Measurements from ENCODE around the gene HBZ.

Gene HBZ

DNA sequence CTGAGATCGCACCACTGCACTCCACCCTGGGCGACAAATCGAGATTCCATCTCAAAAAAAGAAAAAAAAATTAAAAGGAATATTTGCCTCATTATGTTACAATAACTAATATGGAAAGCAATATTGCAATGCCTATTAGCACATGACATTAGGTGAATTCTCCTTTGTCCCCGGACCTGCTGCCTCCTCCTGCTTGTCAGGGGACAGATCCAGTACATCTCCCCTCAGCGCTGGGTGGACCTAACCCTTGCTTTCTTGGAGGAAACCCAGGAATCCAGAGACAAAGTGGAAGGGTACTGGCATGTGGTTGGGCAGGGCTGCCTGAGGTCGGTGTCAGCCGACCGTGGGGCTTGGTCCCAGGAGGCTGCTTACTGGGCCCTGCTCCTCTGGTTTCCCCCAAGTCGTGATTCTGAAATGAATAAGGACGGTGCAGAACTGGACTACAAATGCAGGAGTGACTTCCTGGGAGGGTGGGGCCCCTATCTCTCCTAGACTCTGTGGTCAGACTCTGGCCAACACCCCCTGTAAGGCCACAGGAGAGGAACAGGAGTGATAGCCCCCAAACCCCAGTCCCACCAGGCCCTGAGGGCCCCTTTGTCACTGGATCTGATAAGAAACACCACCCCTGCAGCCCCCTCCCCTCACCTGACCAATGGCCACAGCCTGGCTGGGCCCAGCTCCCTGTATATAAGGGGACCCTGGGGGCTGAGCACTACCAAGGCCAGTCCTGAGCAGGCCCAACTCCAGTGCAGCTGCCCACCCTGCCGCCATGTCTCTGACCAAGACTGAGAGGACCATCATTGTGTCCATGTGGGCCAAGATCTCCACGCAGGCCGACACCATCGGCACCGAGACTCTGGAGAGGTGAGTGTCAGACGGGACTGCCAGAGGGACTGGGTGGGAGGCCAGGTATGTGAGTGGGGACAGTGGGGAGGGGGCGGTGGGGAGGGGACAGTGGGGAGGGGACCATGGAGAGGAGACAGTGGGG lies at the start of gene HBZ:
TSS of gene HBZ (plus strand) at position 504 of the 988 bp plus-strand sequence. CDS start at position 770, 266 bp downstream.
- no peak for DNase-seq
- Mint-ChIP-seq H3K4me3 (no peak within 1 kb of the TSS), H3K4me1 (peaks cover 11% of the 10 kb centered on the region), H3K27ac (no peak within 1 kb of the TSS), H3K9me3 (no peaks in the 10 kb centered on the region), H3K36me3 (no peaks in the 10 kb centered on the region), H3K27me3 (peaks cover 75% of the 10 kb centered on the region)
- CTCF ChIA-PET = no interaction called here

DNA sequence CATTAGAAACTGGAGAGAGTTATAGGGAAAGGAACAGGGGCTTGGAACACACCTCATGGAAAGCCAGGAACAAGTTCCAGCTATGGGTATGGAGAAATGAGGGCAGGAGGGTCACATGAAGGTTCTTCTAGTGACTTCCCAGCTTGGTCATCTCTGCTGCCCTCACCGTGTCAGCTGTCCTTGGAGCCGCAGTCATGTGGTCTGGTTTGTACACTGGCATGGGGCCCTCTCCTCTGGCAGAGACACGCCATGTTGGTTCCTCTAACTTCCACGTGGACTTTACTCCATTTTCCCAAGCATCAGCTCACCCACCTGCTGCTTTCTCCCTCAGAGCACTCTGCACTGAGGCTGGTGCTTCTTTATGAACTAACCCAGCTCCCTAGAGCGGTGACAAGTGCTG lies 48.1 kb upstream of the HBZ start:
- no peaks in the 10 kb centered on the region for H3K9me3 Mint-ChIP-seq
- DNase-seq = no peak
- peaks cover 11% of the 10 kb centered on the region for H3K36me3 Mint-ChIP-seq
- no peaks in the 10 kb centered on the region for H3K27me3 Mint-ChIP-seq
- H3K4me3 Mint-ChIP-seq = no peak overlapping the region
- CTCF ChIA-PET = interaction anchor here (1.2 to 4.7 kb wide), 6 partner anchors 8 to 258 kb away, joined by 3 to 52 read pairs (median 7); no protein-coding TSS in a partner anchor
- no peaks in the 10 kb centered on the region for H3K4me1 Mint-ChIP-seq
- no peak overlapping the region for H3K27ac Mint-ChIP-seq

DNA sequence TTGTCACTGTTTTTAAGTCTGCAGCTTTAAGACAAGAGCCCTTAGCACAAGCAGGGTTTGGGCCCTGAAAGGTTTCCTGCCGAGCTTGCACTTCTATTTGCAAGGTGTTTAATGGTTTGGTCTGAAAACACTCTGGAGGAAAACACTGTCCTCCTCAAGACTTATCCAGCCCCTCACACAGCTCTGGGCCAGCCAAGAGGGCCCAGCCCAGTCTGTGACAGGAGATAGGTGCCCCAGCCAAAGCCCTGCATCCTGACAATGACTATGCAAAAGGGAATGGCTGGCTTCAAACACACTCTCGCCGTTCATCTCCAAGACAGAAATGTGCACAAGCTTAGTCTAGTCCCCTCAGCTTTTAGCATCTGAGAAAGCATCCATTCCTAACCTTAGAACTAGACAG lies 47.5 kb upstream of the HBZ start:
- H3K4me3 Mint-ChIP-seq = no peak overlapping the region
- CTCF ChIA-PET = interaction anchor here (0.9 to 4.7 kb wide), 5 partner anchors 8 to 258 kb away, joined by 3 to 52 read pairs (median 7); no protein-coding TSS in a partner anchor
- H3K27me3 Mint-ChIP-seq = no peaks in the 10 kb centered on the region
- H3K27ac Mint-ChIP-seq = no peak overlapping the region
- peaks cover 15% of the 10 kb centered on the region for H3K36me3 Mint-ChIP-seq
- no peaks in the 10 kb centered on the region for H3K9me3 Mint-ChIP-seq
- no peaks in the 10 kb centered on the region for H3K4me1 Mint-ChIP-seq
- DNase-seq = no peak

DNA sequence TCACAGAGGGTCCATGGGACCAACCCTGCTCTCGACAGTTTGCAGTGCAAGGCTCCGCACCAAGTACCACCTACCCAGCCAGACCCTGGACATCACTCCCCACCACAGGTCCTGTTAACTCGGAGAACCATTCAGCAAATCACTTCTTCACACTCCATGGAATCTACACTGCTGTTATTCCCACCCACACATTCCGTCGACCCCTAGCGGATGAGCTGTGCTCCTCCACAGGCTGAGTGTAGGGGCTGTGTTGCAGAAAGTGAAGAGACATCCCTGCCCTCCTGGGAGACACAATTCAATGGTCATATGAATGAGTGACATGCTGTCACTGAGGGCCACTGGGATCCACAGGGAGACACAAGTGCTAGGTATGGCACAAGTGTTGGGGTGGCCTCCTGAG lies 46.9 kb upstream of the HBZ start:
- CTCF ChIA-PET = interaction anchor here (0.9 to 4.7 kb wide), 5 partner anchors 9 to 257 kb away, joined by 3 to 52 read pairs (median 7); no protein-coding TSS in a partner anchor
- Mint-ChIP-seq H3K27ac (no peak overlapping the region), H3K27me3 (no peaks in the 10 kb centered on the region), H3K9me3 (no peaks in the 10 kb centered on the region), H3K4me3 (no peak overlapping the region), H3K36me3 (peaks cover 14% of the 10 kb centered on the region), H3K4me1 (no peaks in the 10 kb centered on the region)
- DNase-seq = no peak

DNA sequence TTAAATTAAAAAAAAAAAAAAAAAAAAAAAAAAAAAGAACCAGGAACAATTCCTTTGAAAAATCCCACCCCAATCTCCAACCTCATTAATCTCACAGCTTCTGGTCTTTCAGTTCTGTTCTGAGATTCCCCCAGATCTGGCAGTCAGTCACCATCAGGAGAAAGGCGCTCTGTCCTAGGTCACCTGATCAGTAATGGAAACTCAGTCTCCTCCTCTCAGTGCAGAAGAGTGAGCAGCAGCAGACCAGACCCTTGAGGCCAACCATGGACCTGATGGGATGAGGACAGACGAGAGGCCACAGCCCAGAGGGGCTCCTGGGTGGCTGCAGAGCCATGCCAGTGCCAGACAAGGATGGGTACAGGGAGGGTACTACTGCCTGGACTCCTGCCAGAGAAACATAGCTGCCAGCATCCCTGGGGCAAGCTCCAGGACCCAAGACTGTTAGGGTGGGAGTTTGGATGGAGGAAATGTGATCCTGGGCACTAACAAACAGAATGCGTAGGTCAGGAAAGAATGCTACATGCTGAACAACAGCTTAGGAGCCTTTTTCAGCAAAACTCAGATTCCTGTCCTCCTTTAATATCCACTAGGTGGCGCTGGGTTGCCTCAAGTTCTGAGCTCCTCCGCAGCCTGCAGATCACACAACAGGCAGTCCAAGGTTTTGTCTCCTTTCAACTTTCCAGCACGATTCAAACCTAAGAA lies 45.7 kb upstream of the HBZ start:
- H3K4me3 Mint-ChIP-seq = no peak overlapping the region
- H3K4me1 Mint-ChIP-seq = no peaks in the 10 kb centered on the region
- CTCF ChIA-PET = interaction anchor here (1.0 to 4.7 kb wide), 17 partner anchors 11 to 434 kb away, joined by 3 to 52 read pairs (median 4); no protein-coding TSS in a partner anchor
- H3K9me3 Mint-ChIP-seq = no peaks in the 10 kb centered on the region
- peaks cover 16% of the 10 kb centered on the region for H3K36me3 Mint-ChIP-seq
- no peak overlapping the region for H3K27ac Mint-ChIP-seq
- no peaks in the 10 kb centered on the region for H3K27me3 Mint-ChIP-seq
- peak; percentile 68 for DNase-seq

DNA sequence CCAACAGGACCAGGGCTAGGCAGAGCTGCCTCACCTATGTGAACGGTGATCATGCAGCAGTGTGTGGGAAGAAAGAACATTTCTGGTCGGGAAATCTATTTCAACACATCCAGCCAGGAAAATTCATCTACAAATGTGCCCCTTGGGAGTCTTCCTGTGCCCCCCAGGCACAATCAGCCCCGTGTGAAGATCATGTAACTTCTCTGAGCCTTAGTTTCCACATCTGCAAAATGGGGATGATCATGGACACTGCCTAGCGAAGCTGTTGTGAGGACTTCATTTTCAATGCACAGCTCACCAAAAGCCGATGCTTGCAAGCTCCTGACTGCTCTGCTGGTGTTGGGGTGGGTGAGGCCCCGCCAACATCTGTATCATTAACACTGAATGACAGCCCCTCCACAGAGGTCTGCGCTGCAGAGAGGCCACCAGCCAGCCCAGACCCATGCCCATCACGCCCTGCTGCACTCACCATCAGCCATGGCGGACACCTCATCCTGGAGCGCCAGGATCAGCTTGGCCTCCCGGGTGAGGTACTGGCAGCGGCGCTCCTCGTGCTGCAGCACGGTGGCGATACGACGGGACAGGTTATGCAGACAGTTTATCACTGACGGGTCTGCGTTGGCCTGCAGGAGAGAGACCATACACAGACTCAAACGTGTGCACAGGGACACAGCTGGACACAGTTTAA lies 40.1 kb upstream of the HBZ start:
- Mint-ChIP-seq H3K4me1 (peaks cover 7% of the 10 kb centered on the region), H3K27me3 (no peaks in the 10 kb centered on the region), H3K4me3 (no peak overlapping the region), H3K27ac (no peak overlapping the region), H3K9me3 (no peaks in the 10 kb centered on the region), H3K36me3 (peaks cover 31% of the 10 kb centered on the region)
- DNase-seq = no peak
- CTCF ChIA-PET = interaction anchor here (0.9 kb wide), 1 partner anchor 249 kb away, joined by 3 read pairs; no protein-coding TSS in a partner anchor

DNA sequence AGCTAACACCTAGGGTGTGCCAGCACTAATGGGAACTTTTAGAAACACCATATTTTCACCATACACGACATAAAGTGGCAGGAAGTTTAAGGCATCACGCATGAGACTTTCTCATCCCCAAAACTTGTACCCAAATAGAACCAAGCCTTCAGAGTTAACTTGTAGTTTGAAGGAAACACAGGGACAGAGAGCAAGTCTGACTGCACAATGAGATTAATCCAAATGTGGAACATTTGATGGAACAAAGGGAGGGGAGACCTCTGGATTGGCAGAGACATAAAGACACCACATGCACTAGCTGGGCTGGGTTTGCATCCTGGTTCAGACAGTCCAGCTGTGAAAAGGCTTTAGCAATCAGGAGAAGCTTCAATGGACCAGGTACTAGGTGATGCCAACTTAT lies 38.1 kb upstream of the HBZ start:
- H3K36me3 Mint-ChIP-seq = peaks cover 29% of the 10 kb centered on the region
- DNase-seq = no peak
- peaks cover 10% of the 10 kb centered on the region for H3K4me1 Mint-ChIP-seq
- H3K27ac Mint-ChIP-seq = no peak overlapping the region
- no peaks in the 10 kb centered on the region for H3K9me3 Mint-ChIP-seq
- no peak overlapping the region for H3K4me3 Mint-ChIP-seq
- no peaks in the 10 kb centered on the region for H3K27me3 Mint-ChIP-seq
- CTCF ChIA-PET = no interaction called here

DNA sequence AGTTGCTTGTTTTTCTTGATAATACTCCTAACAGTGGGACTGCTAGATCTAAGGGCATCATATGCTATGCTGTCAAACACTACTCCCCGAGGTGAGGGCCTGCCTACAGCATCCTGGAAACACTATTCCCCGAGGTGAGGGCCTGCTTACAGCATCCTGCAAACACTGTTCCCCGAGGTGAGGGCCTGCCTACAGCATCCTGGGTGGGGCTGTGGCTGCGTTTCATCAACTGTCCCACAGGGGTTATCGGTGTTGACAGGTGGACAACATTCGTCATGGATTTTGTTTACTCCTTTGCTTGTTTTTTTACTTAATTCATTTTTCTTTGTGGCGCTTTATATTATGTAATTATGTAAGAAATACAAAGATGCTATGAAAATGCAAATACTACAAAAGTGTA lies 36.4 kb upstream of the HBZ start:
- H3K27ac Mint-ChIP-seq = no peak overlapping the region
- peaks cover 23% of the 10 kb centered on the region for H3K36me3 Mint-ChIP-seq

DNA sequence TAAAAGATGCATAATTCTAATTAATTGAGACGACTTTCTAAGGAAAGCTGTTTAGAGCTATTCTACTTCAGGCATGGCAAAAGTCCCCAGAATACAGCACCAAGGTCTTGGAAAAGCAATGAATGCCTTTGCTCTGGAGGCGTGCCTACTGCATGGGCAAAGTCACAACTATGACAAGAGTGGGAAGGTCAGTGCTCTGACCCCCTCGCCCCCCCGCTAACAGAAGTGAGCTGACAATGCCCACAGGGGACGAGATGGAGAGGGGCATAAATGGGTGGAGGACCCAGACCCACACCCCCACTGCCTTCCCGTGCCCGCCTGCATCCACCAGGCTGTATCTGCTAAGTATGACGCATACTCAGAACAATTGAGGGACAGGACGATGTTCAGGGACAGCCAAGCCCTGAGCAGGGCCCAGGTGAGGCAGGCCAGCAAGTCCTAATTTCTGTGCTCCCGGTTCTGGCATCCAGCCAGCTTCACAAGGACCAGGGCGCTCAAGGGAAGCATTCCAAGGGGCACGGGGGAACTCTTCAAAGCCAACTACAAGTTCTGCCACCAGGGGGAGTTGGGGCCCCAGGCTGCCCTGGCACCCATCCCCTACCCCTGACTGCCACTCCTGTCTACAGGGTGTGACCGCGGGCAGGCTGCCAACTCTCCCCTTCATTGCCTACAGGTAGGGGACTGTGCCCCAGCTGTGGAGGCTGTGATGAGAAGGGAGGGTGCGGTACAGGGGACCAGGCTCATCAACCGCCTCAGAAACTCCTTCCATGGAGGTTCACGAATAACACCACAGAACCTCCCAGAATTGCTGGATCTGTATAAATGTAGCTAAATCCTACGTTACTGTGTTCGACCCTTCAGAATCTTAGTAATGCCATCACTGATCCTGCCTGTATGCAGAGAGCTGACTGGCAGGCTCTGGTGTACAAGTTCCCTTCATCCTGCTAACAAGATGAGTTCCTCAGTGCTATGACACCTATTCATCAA lies 34.8 kb upstream of the HBZ start:
- CTCF ChIA-PET = interaction anchor here (0.9 to 2.9 kb wide), 16 partner anchors 9 to 244 kb away, joined by 3 to 25 read pairs (median 4); partner anchors contain the start of gene HBQ1
- peak; percentile 79 for DNase-seq

More for the DNA sequence above, 36.4 kb upstream of the HBZ start:
- H3K9me3 Mint-ChIP-seq = no peaks in the 10 kb centered on the region
- H3K4me3 Mint-ChIP-seq = no peak overlapping the region
- H3K27me3 Mint-ChIP-seq = no peaks in the 10 kb centered on the region
- no peak for DNase-seq
- CTCF ChIA-PET = interaction anchor here (2.6 to 2.9 kb wide), 2 partner anchors 50 to 246 kb away, joined by 11 to 25 read pairs; no protein-coding TSS in a partner anchor
- peaks cover 10% of the 10 kb centered on the region for H3K4me1 Mint-ChIP-seq

DNA sequence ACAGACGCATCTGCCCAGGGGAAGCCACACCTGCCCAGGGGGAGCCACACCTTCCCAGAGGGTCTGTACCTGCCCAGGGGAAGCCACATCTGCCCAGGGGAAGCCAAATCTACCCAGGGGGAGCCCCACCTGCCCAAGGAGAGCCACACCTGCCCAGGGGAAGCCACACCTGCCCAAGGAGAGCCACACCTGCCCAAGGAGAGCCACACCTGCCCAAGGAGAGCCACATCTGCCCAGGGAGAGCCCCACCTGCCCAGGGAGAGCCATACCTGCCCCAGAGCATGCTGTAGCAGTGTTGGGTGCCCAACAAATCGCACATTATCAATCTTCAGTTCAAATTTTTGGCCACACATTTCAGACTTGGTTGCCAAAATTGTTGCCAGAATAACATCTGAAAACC lies 33.6 kb upstream of the HBZ start:
- no peak overlapping the region for H3K27ac Mint-ChIP-seq
- CTCF ChIA-PET = interaction anchor here (1.0 to 2.9 kb wide), 7 partner anchors 10 to 243 kb away, joined by 3 to 25 read pairs (median 11); partner anchors contain the start of gene HBQ1
- H3K27me3 Mint-ChIP-seq = no peaks in the 10 kb centered on the region
- peaks cover 4% of the 10 kb centered on the region for H3K4me1 Mint-ChIP-seq
- peaks cover 17% of the 10 kb centered on the region for H3K36me3 Mint-ChIP-seq
- H3K4me3 Mint-ChIP-seq = no peak overlapping the region
- H3K9me3 Mint-ChIP-seq = no peaks in the 10 kb centered on the region
- no peak for DNase-seq

More for the DNA sequence above, 34.8 kb upstream of the HBZ start:
- peaks cover 10% of the 10 kb centered on the region for H3K4me1 Mint-ChIP-seq
- no peak overlapping the region for H3K27ac Mint-ChIP-seq
- H3K36me3 Mint-ChIP-seq = peaks cover 18% of the 10 kb centered on the region
- no peaks in the 10 kb centered on the region for H3K9me3 Mint-ChIP-seq
- H3K4me3 Mint-ChIP-seq = no peak overlapping the region
- no peaks in the 10 kb centered on the region for H3K27me3 Mint-ChIP-seq

DNA sequence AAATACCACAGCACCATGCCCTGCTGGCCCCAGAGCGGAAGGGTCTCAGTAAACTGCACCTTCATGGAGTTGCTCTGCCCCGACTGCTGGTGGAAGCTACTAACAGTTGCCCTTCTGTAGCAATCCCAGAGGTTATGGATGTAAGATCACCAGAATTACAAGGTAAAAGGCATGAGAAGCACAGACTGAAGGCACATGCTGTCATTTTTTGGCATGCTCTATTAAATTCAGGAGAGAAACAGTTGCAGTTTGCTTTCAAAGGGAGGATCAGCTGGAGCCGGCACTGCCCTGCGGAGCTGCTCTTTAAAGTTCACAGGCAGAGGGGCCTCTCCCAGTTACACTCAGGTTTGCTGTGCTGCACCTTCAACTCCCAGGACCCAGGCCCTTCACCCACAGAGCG lies 33.1 kb upstream of the HBZ start:
- no peak overlapping the region for H3K27ac Mint-ChIP-seq
- H3K4me1 Mint-ChIP-seq = peaks cover 3% of the 10 kb centered on the region
- DNase-seq = no peak
- H3K4me3 Mint-ChIP-seq = no peak overlapping the region
- peaks cover 19% of the 10 kb centered on the region for H3K36me3 Mint-ChIP-seq
- CTCF ChIA-PET = interaction anchor here (1.3 kb wide), 1 partner anchor 13 kb away, joined by 5 read pairs; no protein-coding TSS in a partner anchor
- H3K27me3 Mint-ChIP-seq = no peaks in the 10 kb centered on the region
- H3K9me3 Mint-ChIP-seq = no peaks in the 10 kb centered on the region

DNA sequence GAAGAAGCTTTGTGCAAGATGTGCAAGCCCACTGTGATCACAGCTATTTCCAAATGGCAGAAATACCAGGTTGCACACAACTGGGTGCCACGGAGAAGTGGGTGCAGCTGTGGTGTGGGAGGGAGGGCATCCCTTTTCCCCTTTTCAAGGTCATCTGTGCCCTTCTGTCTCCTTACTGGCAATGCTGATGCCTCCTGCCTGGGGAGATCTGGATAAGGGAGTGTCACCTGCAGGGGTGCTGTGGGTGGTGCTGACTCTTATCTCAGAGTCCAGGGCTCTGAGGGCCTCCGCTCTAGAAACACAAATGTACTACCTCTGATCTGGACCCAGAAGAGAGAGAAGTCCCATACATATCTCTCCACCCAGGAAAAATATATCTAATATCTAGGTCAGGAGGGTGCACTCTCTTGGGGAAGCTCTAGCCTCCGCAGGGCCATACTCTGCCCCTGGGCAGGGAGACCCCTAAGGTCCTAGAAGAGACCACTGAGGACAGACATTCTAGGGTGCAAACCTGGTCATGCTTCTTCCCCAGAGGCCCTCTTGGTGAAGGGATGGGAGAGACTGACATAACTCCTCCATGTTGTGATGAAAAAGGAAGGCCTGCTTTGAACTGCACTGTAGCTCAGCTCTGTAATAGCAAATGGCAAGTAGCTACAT lies 32.5 kb upstream of the HBZ start:
- CTCF ChIA-PET = interaction anchor here (1.1 to 1.3 kb wide), 2 partner anchors 13 kb away, joined by 3 to 5 read pairs; no protein-coding TSS in a partner anchor
- Mint-ChIP-seq H3K27ac (peak overlapping the region; percentile 37), H3K36me3 (peaks cover 17% of the 10 kb centered on the region), H3K4me1 (peaks cover 3% of the 10 kb centered on the region), H3K27me3 (no peaks in the 10 kb centered on the region), H3K4me3 (no peak overlapping the region), H3K9me3 (no peaks in the 10 kb centered on the region)
- no peak for DNase-seq

All from activated naive CD4-positive, alpha-beta T cell treated with anti-CD3 and anti-CD28 coated beads, Interleukin-2, amount 10 ng/mL, durations not matched to agents 7 days and 5 days (primary cell).